Measurements from ENCODE around the gene CYGB.
"Not testable (repeated sequence)": the region's sequence is repeated elsewhere in the genome, so short reads cannot be mapped to it uniquely, and the experiment has no call there.

The CYGB gene

GRCh38 chr17:76567634-76568432 is 30.3 kb upstream of the CYGB start:
- DNase-seq (ENCODE audit: low read depth): no peak

- DNase-seq (ENCODE audit: low read depth): no peak
Measured at GRCh38 chr17:76566988-76567431, 29.5 kb upstream of the CYGB start.

DNA sequence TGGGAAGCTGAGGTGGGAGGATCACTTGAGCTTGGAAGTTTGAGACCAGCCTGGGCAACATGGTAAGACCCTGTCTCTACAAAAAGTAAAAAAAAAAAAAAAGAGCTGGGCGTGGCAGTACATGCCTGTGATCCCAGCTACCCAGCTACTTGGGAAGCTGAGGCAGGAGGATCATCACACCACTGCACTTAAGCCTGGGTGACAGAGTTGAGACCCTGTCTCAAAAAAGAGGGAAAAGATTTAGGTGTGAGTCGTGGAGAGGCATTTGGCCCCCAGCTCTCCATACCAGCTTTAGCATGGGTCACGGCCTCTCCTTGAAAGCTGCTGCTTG is 29.1 kb upstream of the CYGB start:
- DNase-seq (ENCODE audit: low read depth): no peak

DNA sequence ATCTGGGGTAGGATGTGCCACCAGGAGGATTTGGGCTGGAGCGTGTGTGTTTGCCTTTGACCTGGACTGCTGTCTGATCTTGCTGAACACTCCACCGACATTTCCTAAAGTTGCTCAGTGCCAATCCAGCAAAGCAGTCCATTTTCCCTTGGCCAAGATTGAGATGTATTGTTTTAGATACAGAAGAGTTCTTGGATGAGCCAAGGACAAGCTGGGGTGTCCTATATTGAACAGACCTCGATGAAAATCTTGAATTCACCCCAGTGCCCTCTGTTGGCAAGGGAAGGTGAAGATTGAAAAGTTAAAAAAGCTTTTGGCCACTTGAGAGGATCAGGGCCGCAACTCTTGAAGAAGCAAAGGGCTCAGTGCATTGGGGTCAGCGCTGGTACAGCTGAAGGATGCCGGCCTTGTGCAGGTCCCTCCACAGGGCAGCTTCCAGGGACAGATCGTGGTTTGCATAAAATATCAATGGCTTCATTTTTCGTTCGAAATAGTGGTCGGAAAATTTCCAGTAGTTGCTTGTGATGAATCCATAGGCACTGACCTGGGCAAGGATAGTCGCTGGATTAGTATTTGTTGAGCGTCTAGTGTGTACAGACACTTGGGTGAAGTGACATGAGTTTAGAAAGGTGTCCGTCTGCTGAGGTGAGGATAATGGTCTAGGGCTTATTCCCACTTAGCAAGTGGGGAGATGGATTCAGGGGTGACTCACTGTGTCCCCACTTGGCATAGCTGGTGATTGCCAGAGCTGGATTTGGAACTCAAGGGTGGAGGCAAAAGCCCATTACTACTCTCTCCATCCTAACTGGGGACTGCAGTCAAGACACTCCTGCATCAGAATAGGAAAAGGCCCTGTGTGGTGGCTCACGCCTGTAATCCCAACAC is 28.5 kb upstream of the CYGB start:
- no peak for DNase-seq (ENCODE audit: low read depth)

DNA sequence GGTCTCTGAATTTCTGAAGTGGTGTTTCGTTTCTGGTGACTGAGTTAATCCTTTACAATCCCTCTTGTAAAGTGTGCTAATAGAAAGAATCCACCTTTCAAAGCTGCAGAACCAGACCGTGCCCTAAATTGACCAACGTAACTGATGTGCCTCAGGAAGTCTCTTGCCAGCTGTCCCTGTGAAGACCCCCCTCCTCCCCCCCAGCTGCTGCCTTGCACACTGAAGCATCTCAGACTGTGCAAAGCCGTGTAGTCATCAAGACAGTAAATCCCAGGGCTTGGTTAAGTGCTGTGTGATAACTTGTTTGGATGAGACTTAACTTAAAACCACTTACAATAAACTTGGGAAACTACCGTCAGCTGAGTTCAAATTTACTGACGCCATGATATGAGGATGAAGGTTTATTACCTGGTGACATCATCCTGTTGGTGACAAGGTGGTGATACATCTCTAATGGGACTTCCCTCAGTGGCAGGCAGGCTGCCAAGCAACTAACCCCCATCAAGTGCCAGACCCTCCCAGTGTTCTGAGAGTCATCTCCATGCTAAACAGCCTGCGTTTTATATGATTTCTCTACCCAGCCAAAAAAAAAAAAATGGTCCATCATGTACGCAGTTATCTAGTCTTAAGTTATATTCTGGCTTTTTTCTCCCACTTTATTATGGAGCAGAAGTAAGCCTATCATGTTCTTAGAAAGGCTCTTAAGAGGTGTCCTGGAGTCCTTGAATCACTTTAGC is 27.6 kb upstream of the CYGB start:
- DNase-seq (ENCODE audit: low read depth): not testable (repeated sequence)

- not testable (repeated sequence) for DNase-seq (ENCODE audit: low read depth)
Measured at GRCh38 chr17:76563359-76563758, 25.9 kb upstream of the CYGB start.

DNA sequence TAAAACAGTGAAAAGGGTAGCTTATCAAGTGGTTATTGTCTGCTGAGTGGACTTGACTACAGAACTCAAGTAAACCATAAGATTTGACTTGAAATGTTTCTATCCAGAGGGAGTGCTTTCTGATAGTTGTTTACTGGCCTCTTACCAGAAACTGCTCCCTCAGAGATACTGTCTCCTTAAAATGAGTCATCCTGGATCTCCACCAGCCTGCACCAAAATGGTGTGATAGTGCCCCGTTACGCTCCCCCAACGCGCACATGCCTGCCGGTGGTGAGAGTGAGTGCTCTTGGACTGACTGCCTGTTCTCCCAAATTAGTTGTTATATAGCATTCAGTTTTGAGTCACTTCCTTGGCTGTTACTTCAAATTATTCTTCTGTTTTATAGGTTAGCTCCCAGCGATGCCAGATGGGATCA is 25.2 kb upstream of the CYGB start:
- DNase-seq (ENCODE audit: low read depth): no peak

- DNase-seq (ENCODE audit: low read depth): no peak
Measured at GRCh38 chr17:76561799-76562268, 24.3 kb upstream of the CYGB start.

DNA sequence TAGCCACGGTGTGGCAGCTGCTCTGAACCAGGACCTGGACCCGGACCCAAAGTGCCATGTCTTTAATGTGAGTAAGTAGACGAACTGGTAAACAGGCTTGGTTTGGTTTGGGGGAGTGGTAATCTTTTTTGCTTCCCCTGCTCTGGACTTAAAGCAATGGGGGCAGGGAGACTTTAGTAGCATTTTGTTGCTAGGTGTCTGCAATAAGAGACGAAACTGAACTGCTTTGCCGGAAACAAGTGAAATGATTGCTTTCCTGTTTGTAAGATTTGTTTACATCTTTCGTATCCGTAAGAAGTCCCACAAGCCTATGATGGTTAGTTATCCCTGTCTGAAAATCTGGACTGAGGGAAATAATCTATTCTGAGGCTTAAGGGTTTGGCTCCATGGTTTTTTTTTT is 23.8 kb upstream of the CYGB start:
- no peak for DNase-seq (ENCODE audit: low read depth)

- no peak for DNase-seq (ENCODE audit: low read depth)
Measured at GRCh38 chr17:76560877-76561221, 23.3 kb upstream of the CYGB start.

DNA sequence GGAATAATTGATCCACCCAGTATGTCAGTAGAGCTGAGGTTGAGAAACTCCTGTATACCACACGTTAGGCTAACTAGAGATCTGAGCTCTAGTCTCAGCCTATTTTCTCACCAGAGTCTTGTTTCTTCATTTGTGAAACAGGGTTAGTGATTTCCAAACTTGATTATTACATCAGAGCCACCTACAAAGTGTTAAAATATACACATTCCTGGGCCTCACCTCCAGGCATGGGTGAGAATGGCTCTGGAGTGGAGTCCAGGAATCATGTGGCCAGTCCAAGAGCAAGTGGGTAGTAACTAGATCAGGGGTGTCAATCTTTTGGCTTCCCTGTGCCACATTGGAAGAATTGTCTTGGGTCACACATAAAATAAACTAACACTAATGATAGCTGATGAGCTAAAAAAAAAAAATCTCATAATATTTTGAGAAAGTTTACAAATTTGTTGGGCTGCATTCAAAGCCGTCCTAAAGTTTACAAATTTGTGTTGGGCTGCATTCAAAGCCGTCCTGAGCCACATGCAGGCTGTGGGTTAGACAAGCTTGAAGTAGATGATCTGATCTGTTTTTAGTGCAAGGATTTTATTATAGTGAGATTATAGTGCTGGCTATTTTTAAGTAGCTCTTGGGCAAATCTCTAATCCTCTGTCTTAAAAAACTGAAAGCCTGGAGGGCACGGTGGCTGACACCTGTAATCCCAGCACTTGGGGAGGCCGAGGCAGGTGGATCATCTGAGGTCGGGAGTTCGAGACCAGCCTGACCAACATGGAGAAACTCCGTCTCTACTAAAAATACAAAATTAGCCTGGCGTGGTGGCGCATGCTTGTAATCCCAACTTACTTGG is 22.7 kb upstream of the CYGB start:
- DNase-seq (ENCODE audit: low read depth): no peak

GRCh38 chr17:76559460-76559859 is 22.0 kb upstream of the CYGB start:
- DNase-seq (ENCODE audit: low read depth): not testable (repeated sequence)

DNA sequence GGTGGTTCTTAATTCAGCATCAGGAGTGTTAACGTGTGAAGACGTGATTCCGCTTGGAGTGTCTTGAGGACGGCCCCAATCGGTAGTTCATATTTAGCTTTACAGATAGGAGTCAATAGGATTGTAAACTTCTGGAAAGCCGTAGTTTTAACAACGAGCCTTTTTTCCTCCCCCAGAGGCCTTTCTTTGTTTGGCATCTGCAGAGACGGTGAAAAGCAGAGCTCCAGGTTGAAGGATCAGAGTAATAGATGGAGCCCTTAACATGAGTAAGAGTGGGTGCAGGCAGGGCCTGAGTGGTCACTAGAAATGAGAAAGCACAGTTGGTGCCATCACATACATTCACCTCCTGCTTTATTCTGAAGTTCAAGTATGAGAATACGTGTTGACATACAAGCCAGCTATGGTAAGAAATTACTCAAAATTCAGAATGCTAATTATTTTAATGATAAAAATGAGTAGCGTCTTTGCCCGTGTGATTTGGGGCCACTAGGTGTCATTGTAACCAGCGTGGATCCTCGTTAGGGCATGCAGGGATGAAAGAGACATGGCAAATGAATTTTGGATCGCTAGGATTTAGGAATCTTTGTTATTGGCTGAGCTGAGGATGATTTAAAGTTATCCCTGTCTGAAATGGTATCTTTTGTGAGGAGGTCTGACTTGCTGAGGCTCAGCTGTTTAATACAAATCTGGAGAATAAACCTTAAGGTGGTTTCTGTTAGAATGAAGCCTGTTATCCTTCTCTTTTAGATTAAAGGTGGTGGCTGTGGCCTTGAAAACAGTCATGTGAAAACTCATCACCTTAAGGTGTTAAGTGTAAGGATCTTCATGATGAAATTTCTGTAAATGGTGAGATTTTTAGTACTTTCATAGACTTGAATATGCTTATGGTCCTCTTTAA is 20.9 kb upstream of the CYGB start:
- DNase-seq (ENCODE audit: low read depth): no peak

- DNase-seq (ENCODE audit: low read depth): peak; percentile 91
Measured at GRCh38 chr17:76557368-76558197, 20.1 kb upstream of the CYGB start.

DNA sequence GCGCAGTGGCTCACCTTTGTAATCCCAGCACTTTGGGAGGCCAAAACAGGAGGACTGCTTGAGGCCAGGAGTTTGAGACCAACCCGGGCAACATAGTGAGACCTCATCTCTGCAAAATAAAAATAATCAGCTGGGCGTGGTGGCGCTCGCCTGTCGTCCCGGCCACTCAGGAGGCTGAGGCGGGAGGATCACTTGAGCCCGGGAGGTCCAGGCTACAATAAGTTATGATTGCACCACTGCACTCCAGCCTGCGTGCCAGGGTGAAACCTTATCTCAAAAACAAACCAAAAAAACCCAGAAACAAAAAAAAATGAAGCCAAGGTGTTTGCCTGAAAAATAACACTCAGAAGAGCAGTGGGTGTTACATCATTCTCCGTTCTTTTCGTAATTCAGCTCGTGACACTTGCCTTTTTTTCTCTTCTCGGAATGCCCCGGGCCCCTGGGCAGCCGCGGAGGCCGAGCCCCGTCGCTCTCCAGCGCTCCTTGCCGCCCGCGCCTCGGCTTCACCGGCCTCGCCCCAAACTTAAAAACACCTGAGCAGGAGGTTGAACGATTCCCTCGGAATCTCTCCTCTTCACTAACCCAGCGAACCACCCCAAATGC is 19.4 kb upstream of the CYGB start:
- no peak for DNase-seq (ENCODE audit: low read depth)

DNA sequence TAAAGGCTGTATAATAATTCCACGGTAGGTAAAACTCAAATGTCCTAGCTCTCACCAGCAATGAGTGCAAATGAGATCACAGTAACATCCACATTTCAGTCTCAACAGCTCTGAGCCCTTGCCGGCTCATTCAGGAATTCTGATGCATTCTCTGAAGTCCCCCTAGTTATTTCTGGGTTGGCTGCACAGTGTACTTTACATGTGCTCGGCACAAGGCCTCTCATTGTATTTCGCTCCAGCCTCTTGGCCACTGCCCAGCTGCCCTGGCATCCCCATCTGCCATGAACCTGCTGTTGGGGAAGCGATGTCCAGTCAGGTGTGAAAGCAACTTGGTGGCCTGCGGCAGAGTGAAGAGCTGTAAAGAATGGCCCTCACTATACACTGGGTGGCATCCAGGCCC is 16.6 kb upstream of the CYGB start:
- no peak for DNase-seq (ENCODE audit: low read depth)

DNA sequence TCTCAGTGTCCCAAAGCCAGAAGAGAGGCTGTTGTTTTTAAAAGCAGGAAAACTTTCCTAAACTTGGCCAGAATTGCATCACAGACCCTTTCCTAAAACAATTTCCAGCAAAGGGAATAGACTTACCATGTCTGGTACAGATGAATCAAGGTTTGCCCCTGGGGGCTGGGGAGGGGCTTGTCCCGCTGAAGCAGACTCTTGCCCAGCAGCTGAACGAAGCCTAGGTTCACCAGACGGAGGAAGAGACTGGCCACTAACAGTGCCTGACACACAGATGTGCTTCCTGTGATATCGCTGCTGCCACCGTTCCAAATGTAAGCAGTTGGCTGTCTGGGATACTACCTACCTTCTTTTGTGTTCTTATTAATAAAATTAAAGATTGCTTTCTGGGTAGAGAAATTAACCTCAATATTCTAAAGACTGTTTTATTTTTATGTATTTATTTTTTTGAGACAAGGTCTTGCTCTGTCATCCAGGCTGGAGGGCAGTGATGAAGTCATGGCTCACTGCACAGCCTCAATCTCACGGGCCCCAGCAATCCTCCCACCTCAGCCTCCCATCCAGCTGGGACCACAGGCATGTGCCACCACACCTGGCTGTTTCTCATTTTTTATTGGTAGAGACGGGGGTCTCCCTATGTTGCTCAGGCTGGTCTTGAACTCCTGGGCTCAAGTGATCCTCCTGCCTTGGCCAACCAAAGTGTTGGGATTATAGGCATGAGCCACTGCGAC is 15.8 kb upstream of the CYGB start:
- DNase-seq (ENCODE audit: low read depth): no peak

DNA sequence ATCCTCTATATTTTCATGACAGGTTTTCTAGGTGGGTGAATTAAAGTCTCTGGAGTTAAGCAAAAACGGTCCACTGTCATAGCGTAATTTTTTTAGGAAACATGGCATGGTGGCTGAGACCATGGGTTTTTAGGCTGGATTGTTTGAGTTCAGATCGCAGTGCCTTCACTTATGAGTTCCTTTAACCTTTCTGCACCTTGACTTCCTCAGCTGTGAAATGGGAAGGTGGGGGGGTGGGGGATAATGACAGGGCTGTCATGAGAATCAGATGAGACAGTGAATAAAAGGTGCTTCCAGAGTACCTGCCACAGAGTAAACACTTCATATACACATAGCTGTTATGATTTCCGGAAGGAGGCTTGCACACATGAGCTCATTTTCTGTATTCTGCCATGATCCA is 14.2 kb upstream of the CYGB start:
- no peak for DNase-seq (ENCODE audit: low read depth)

Measured in stimulated activated CD4-positive, alpha-beta T cell treated with anti-CD3 and anti-CD28 coated beads, Interleukin-2, amount 100 ng/mL, for 4 hours (primary cell).